Activated naive CD4-positive, alpha-beta T cell treated with anti-CD3 and anti-CD28 coated beads, Interleukin-2, amount 10 ng/mL, durations not matched to agents 5 hours and 36 hours (primary cell): ENCODE measurements around the gene SLC26A5. TPM values are rescaled to one million over a fixed set of nuclear protein-coding genes. Genes with fewer than 3 reads are reported as not detected.

Experiments used
- total RNA-seq, 2 experiments: library from RNA; stranded (reverse); gene quantifications; one replicate each; pipeline ENCODE4 v1.2.3, GENCODE V29; 2021

SLC26A5 gene, protein sequence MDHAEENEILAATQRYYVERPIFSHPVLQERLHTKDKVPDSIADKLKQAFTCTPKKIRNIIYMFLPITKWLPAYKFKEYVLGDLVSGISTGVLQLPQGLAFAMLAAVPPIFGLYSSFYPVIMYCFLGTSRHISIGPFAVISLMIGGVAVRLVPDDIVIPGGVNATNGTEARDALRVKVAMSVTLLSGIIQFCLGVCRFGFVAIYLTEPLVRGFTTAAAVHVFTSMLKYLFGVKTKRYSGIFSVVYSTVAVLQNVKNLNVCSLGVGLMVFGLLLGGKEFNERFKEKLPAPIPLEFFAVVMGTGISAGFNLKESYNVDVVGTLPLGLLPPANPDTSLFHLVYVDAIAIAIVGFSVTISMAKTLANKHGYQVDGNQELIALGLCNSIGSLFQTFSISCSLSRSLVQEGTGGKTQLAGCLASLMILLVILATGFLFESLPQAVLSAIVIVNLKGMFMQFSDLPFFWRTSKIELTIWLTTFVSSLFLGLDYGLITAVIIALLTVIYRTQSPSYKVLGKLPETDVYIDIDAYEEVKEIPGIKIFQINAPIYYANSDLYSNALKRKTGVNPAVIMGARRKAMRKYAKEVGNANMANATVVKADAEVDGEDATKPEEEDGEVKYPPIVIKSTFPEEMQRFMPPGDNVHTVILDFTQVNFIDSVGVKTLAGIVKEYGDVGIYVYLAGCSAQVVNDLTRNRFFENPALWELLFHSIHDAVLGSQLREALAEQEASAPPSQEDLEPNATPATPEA
- total RNA-seq = not detected

DNA sequence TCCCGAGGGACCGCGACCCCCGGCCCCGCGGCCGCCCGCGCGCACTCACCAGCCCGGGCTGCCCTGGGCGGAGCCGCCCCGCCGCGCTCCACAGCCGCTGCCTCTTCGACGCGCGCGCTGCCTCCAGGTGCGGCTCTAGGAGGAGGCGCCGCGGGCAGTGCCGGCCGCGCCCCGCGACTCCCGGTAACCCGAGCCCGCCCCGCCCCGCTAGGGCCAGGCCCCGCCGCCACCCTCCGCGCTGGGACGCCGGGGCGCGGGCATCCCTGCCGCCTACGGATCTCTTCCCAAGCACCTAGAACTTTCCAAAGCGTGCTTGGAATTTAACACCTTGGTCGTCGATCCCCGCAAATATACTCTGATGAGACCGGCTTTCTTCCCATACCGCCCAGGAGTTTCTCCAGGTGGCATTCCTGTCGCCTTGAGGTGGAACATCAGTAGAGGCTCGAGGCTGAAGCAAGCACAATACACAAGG lies at the start of gene SLC26A5:
TSS of gene SLC26A5 (minus strand) at position 159 of the 472 bp plus-strand sequence. CDS start 24,693 bp downstream, outside the sequence.

DNA sequence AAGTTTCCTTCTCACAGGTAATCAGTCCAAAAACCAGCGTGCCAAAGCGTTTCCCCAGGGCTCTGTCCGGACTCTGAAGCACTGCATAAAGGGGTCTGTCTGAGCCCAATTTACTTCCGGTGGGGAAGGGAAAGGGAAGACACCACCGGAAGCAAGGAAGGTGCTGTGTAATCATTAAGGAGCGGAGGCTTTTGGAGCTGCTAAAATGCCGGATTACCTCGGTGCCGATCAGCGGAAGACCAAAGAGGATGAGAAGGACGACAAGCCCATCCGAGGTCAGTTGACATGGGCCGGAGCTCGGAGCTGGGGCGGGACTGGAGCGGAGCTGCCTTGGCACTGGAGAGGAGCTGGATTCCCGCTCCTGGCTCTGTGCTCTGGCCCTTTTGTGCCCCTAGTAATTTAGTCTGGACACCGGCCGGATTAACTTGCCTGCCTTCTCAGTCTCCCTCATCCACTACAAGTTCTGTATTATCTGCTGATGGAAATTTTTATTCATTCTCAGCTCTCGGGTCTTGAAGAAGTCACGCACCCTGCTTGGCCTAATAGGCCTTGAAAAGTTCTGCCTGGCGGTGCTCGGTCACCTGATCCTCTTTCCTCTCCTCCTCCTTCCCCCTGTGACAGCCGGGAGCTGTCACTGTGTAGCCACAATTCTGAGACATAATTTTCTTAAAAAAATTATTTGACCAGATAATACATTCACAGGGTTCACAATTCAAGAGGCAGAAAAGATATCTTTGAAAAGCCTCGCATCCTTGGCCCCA lies 98.3 kb downstream of the SLC26A5 start, which contains the start of gene PSMC2:
TSS of gene PSMC2 (plus strand) at position 137 of the 761 bp plus-strand sequence. CDS start at position 206, 69 bp downstream.

DNA sequence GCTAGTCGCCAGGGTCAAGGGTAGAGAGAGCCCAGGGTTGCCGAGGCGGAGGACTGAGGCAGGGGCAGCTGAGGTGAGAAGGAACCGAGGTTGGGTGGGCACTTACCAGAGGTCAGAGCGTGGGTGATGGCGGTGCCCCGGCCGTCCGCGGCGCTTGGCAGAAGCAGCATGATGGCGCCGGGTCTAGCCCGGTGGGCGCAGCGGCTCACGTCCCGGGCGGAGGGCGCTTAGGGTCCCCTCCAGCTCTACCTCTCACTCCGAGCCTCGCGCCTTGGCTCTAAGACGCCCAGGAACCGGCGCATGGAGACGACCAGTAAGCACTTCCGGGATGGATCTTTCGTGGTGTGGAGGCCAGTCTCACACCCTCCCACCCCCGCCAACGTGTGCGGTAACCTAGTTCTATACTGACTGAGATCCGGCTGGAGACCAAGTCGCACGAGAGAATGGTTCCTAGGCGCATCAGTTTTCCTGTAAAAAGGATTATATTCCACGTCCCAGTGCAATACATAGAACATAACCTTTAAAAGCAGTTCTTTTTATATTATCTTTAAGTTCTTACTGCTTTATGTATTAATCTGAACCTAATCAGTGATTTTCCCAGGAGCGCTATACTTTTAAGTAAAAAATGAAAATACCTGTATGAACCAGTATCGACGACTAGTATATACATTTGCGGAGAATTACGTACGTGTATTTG lies 101.4 kb downstream of the SLC26A5 start, which contains the start of gene DNAJC2:
TSS of gene DNAJC2 (minus strand) at position 315 of the 697 bp plus-strand sequence. CDS start at position 170, 145 bp downstream.

Other genes with a start within 250 kb of the SLC26A5 start
- gene PMPCB, start 148.8 kb downstream of the SLC26A5 start, total RNA-seq = 10 to 100 TPM; 64.6 to 69.1 TPM
- 10 to 100 TPM; 24.8 to 27.7 TPM for gene DNAJC2, start 101.4 kb downstream of the SLC26A5 start, total RNA-seq
- 100 to 1,000 TPM; 103 to 107 TPM for gene PSMC2, start 98.6 kb downstream of the SLC26A5 start, total RNA-seq